Erythroblast (primary cell): Measurements from ENCODE around the gene SYNM.

Source experiments
- DNase-seq, 2 experiments: peaks; one replicate each; lab custom pipeline; 2025; lab: John Stamatoyannopoulos, UW
- GATA1 ChIP-seq: IDR thresholded peaks from 2 replicates; pipeline ENCODE4 v1.6.1; 2011; ENCODE audit warnings: low read depth, mild to moderate bottlenecking, control low read depth, low read length, moderate library complexity
- POLR2A ChIP-seq: IDR thresholded peaks from 2 replicates; pipeline ENCODE4 v1.6.1; 2011; ENCODE audit warnings: mild to moderate bottlenecking, low read length

SYNM gene

DNA sequence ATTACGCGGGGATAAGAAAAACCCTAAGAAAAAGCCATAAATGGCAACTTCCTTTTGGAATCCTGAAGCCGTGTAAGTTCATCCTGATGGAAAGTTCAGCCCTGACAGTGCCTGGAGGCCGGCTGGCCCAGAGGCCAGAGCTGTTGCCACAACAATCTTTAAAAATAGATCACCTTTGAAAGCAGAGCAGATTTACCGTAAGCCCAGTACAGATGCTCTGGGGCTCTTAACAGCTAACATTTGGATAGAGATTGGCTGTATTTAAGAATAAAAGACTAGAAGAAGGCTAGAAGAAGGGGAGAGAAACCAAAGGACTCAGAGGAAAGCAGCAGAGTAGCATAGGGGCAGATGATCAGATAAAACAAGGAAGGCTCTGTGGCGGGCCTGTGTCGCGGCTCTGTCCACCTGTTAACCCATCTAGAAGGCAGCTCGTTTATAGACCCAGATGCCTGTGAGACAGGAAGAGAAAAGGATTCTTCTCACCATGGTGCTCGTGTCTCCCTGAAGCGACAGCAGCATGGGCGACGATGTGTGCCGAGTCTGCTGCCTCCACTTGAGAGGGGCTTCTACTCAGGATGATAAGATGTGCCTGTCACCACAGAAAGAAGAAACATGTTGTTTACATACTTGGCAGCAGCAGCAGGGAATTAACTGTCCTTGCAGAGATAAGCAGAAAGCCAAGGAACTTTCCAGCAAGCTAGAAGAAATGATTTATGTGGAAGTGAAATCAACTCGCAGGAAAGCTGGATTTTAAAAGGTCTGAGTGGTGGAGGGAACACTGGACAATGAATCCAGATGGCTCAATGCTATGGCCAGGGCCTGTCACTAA lies 69.9 kb downstream of the SYNM start:
- TF ChIP-seq POLR2A (no peak), GATA1 (no peak)
- no peak for DNase-seq

DNA sequence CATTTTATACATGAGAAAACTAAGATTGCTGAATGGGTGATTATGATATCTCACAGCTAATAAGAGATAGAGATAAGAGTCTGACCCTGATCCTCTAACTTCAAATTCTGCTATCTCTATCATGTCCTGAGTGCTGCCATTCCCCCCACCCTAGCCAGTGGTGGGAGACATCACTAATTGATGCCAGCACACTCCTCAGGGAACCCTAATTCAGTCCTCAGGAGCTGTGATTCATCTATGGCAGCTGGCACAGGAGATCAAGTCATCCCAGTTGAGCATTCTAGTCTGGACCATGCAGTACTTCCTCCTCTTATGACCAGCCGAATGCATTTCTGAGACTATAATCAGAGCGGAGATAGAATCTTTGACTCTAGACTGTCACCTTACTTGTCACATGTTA lies 71.9 kb downstream of the SYNM start:
- DNase-seq, result no peak
- TF ChIP-seq GATA1 (no peak), POLR2A (no peak)

DNA sequence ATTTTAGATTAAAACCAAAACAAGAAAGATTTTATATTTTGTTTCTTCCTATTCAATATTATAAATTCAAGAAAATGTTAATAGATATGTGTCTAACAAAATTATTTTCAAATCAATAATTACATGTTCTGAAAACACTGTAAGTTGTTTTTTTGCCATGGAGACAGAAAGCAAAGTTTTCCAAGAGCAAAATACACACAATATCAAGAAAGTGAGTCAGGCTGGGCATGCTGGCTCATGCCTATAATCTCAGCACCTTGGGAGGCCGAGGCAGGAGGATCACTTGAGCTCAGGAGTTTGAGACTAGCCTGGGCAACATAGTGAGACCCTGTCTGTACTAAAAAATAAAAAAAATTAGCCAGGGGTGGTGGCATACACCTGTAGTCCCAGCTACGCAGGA lies 72.8 kb downstream of the SYNM start:
- DNase-seq, result no peak
- TF ChIP-seq GATA1 (no peak), POLR2A (no peak)

DNA sequence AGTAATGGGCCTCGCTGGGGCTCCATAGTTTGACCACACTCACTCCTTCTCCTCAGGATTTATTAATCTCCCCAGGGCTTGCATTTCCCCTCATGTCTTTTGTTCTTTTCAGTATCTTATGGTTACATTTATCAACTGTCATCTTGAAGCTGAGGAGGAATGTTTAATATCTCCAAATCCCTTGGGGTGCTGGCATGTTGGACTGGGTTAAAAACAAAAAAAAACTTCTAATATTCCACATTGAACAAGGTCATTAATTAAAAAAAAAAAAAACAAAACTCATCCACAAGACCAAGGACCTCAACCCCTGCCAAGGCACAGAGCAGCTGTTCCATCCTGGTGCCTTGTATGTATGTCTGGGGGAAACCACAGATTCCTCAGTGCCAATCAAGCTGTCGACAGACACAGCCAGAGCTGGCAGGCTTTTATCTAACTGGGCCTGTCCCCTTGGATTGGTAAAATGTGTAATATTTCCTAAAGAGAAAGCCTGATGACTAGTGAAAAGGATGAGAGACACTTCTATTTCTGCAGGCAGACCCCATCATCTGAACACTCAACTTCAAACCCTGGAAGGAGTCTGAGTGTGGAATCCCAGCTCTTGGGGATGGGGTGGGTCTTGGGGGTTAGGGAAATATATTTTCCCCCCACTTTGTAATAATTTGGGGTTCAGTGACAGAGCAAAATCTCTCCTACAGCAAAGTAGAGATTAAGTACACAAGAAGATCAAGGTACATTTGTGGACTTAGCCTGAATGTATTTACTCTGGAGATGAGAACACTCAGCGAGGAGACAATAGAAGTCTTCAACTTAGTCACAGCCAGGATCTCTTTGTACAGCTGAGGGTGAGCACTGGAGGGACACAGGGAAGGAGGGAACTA lies 75.4 kb downstream of the SYNM start:
- TF ChIP-seq GATA1 (no peak), POLR2A (no peak)
- DNase-seq, result no peak

DNA sequence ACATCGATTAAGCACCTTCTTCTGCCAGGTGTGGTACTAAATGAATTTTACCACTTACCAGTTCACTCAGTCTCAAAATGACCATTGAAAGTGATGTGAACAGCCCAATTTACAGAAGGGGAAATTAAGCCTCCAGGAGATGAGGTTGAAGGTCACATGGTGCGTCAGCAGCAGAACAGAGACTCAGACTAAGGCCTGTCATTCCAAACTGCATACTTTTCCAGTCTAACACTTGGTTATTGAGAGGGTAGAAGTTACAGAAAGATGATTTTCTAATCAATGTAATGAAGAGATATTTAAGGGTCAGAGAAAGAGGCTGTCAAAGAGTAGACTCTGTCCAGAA lies 76.1 kb downstream of the SYNM start:
- DNase-seq, result no peak
- no peak for TF ChIP-seq GATA1
- no peak for TF ChIP-seq POLR2A

DNA sequence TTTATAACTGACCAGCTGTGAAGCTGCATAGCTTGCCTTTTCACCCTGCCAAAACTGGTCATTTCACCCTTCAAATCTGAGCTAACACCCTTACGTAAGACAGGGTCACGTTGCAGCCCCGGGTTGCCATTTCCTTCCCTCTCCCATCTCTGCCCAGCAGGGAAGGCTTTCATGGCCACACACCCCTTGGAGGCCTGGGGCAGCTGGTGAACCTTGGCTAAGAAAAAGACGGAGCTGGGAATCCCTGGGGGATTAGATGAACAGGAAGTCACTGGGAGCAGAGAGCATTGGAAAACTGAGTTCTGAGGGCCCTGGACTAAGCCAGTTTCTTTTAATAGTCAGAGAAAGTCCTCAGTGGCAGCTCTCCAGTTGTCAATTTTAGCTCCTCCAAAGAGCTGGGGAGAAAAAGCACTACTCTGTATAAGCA lies 76.7 kb downstream of the SYNM start:
- TF ChIP-seq POLR2A (no peak), GATA1 (no peak)
- DNase-seq, result no peak

DNA sequence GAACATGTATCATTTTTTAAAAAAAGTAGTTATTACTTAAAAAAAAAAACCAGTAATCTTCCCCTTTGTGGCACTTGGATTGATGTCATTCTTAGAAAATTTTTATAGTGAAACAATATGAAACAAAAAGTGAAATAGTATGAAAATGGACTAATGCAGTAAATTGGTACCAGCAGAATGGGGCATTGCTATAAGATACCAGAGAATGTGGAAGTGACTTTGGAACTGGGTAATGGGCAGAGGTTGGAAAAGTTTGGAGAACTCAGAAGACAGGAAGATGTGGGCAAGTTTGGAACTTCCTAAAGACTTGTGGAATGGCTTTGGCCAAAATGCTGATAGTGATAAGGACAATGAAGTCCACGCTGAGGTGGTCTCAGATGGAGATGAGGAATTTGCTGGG lies 77.9 kb downstream of the SYNM start:
- no peak for DNase-seq
- TF ChIP-seq POLR2A (no peak), GATA1 (no peak)
